ENCODE measurements around the gene EHMT1.
A peak's percentile ranks its signal among the peaks of the same experiment; 100 is the strongest.
"Not testable (repeated sequence)": the region's sequence is repeated elsewhere in the genome, so short reads cannot be mapped to it uniquely, and the experiment has no call there.

EHMT1 gene

DNA sequence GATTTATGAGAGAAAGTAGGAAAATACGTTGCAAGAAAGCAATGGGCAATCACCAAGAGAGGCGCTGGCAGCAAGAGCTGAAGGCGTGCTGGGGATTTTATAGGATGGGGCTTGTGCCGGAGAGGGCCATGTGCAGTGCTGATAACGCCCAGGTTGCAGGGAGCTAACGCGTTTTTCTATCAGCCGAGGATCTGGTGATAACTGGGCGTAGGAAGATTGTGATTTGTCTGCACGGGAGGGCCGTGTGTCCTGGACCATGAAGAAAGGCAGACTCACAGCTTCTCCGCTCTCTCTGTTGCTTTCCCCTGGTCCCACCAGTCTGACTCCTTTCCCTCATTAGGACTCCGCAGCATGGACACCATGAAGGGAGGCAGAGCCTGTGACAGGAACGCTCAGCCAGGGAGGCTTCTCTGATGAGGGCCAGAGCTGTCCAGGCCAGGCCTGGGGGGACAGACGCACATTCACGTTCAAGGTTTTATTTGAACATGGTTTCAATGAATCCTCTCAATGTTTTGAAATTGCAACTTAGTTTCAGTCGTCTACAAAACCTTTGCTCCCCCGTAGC is 246.9 kb downstream of the EHMT1 start:
- DNase-seq (ENCODE audit: low read depth in 2 of 2) = no peak

DNA sequence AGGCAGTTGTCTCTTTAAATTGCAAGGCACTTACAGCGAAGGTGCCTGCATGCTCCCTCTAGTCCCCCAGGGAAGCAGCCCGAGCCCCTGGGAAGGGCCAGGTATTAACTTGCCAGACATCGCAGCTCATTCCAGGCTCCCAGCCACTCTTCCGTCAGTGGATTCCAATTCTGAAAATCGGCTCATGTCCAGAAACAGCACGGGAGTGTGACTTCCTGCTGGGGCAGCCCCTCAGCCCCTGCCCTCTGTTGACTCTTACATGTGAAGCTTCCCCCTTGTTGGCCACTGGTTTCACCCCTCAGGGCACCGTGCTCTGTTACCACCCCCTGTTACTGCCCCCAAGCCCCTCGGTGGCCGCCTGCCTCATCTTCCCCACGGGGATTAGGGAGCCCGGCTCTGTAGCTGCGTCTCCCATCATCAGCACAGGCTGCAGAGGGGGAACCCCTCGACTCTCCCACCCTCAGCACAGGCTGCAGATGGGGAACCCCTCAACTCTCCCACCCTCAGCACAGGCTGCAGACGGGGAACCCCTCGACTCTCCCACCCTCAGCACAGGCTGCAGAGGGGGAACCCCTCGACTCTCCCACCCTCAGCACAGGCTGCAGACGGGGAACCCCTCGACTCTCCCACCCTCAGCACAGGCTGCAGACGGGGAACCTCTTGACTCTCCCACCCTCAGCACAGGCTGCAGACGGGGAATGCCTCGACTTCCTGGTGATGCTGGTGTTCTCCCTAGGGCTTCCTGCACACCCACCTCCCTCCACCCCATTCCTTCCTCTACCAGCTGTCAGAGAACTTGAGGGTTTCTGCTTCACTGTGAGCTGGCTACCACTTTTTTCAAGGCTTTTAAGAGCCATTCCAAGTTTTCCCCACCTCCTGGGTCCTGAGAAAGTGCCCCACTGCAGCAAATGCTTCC is 247.7 kb downstream of the EHMT1 start:
- no peak for DNase-seq (ENCODE audit: low read depth in 2 of 2)

DNA sequence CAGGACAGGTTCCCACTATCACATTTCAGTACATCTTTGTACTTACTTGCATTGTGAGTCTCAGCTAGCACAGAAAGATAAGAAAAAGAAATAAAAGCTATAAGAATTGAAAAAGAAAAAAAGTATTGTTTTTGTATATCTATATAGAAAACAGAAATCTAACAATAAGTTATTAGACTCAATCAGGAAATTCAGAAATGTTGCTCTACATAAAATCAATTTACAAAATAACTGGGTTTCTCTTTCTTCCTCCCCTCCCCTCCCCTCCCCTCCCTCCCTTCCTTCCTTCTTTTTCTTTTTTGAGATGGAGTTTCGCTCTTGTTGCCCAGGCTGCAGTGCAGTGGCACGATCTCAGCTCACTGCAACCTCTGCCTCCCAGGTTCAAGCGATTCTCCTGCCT is 251.6 kb downstream of the EHMT1 start:
- no peak for DNase-seq (ENCODE audit: low read depth in 2 of 2)

DNA sequence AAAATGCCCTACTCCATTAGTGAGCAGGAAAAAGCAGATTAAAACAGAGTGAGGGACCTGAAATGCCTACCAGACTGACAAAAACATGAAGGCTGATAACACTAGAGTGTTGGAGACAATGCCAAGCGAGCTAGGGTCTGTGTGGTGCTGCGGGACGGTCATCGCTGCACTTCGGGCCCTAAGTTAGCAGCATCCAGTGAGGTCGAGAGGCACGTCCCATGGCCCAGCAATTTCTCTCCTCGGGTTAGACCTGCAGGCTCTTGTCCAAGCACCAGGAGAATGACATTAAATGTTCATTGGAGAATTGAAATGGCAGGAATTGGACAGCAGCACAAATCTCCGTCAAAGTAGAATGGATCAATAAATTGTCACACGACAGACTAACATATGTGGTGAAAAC is 253.5 kb downstream of the EHMT1 start:
- DNase-seq (ENCODE audit: low read depth in 2 of 2) = no peak

DNA sequence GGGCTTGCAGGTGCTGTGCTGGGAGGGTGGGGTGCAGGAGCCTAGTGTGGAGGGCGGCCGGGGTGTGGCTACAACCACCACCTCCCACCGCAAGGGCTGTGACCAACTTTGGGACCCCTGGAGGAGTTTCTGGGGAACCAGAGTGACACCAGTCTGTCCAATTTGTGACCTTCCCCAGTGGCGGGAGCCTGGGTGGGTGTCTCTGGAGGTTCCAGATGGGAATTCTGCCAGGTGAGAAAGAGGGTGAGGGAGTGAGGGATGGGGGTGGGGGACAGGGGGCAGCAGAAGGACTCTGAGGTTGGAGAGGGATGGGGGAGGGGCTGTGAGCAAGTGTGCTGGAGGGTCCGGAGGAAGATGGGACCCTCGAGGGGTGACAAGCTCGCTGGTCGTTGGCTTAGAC is 254.6 kb downstream of the EHMT1 start:
- no peak for DNase-seq (ENCODE audit: low read depth in 2 of 2)

DNA sequence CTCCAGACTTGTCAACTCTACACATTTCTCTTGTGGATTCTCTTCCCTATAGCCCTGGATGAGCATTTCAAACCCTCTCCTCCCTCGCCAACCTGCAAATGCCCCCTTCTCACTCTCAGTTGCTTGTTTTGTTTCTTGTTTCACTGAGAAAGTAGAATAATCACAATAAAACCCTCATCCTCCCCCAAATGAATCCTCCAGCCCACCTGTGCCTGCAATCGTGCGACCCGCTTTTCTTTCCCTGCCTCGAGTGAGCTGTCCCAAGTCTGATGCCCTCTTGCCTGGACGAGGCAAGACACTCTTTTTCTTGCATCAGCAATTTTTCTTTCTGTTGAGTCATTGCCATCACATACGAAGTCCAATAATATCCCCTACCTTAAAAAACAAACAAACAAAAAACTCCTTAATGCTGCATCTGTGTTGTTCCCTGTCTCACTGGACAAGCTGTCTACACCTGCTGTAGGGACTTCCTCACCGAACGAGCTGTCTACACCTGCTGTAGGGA is 255.1 kb downstream of the EHMT1 start:
- no peak for DNase-seq (ENCODE audit: low read depth in 2 of 2)

DNA sequence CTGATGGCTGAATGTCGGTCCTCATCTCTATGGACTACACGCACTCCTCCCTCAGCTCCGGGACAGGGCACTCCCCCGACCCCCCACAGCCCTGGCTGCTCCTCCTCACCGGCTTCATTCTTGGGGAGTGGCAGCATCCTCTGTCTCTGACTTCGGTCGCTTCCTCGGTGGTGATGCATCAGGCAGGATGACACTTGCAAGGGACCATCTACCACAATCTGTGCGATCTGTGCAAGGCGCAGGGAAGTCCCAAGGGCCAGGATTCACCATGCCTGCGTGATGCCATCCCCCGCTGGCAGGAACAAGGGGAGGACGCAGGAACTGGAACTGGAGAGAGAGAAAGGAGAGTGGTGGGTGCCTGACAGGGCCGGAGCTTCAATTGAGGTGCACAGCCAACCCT is 256.5 kb downstream of the EHMT1 start:
- no peak for DNase-seq (ENCODE audit: low read depth in 2 of 2)

DNA sequence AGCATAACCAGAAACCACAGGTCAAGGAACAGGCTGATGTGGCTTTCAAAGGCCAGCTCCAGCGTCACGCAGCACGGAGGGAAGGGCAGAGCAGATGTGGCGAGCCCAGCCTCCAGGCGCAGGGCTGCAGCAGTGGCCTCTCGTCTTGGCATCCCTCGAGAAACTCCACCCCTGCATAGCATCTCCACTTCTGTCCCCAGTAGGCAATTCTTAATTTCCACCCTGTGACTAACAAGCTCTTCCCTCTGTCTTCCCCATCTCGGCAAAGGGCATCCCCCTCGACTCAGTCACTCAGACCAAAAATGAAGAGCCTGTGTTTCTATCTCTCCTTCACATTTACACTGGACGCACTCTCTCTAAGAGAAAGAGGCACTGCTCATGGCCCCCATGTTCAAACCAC is 257.0 kb downstream of the EHMT1 start:
- no peak for DNase-seq (ENCODE audit: low read depth in 2 of 2)

DNA sequence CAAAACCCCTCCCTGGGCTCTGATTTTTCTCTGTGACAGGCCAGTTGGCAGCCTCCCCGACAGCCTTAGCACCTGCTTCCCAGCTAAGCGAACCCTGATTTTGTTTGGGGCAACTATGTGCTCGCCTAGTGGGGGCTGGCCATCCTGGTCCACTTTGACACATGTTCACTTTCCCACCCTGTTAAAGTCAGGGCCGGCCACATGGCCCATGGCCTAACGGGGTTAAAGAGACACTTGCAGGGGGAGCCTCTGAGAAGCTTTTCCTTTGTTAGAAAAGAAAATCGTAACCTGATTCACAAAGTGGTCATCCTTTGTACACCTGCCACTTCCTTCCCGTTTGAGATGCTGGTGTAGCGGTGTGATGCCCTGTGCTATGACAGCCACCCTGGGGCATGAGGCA is 257.5 kb downstream of the EHMT1 start:
- DNase-seq (ENCODE audit: low read depth in 2 of 2) = no peak

DNA sequence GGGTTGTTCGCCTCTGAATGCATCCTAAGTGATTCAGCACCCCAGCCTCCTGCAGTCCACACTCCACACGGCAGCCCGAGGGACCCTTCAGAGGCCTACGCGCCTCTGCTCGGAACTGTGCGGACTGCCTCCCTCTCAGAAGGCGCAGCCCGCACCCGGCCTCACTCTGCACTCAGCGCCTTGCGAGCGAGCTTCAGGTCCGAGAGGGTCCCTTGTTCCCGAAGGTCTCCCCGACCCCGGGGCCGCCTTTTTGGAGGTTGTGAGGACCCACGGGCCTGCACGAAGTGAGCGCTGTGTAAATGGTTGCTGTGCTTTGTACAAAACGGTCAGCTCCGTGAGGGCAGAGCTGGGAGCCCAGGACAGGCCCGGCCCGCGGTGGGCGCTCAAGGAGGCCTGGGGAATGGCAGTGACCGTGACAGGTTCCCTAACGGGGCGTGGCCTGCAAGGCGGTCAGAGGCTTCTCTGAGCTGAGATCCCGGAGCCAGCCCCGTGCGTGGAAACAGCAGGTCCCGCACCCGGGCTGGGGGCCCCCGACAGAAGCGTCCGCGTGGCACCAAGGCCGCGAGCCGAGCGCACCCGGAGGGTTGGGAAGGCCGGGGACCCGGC is 258.1 kb downstream of the EHMT1 start:
- no peak for DNase-seq (ENCODE audit: low read depth in 2 of 2)

DNA sequence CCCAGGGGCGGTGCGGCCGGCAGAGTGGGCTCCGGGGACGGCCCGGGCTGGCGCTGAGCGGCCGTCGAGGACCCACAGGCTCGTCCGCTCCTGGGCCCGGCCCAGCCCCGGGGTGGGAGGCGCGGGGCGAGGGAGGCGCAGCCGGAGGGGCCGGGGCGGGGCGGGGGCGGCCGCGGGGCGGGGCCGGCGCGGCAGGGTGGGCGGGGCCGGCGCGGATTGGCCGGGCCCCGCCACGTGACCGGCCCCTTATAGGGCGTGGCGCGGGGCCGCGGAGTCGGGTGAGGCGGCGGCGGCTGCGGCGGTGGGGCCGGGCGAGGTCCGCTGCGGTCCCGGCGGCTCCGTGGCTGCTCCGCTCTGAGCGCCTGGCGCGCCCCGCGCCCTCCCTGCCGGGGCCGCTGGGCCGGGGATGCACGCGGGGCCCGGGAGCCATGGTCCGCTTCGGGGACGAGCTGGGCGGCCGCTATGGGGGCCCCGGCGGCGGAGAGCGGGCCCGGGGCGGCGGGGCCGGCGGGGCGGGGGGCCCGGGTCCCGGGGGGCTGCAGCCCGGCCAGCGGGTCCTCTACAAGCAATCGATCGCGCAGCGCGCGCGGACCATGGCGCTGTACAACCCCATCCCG is 258.8 kb downstream of the EHMT1 start, which contains the start of gene CACNA1B:
CACNA1B (plus strand) TSS at position 277 of the 617 bp plus-strand sequence; CDS start at position 429, 152 bp downstream.
- DNase-seq (ENCODE audit: low read depth in 2 of 2) = not testable (repeated sequence)

DNA sequence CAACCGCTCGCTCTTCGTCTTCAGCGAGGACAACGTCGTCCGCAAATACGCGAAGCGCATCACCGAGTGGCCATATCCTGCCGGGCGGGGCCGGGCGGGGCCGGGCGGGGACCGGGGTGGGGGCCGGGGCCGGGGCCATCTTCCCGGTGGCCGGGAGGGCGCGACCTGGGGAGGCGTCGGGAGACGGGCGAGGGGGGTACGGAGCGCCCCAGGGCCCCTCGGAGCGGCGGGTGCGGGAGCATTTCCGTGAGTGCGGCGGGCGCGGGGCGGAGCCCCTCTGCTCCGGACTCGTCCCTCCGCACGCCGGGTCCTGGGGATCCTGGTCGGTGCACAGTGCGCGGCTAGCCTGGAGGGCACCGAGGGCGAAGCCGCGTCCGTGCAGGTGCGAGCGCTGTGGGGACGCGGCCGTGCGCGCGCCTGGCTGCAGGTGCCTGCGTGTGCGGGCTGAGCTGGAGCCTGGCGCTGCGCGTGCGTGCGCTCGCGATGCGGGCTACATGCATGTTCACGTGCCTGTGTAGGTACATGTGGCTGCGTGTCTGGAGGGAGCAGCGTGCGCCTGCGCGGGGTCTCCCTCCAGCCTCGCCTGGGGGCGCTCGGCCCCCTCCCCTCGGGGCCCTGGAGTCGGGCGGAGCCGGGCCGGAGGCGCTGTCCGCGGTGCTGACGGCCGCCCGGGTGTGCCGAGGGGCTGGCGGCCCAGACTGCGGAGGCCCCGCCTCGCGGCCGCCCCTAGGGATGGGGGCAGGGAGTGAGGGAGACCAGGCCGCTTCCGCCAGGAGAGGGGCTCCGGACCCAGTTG is 259.5 kb downstream of the EHMT1 start:
- DNase-seq (ENCODE audit: low read depth in 2 of 2) = peak in 1 of 2 donors; percentile 19

DNA sequence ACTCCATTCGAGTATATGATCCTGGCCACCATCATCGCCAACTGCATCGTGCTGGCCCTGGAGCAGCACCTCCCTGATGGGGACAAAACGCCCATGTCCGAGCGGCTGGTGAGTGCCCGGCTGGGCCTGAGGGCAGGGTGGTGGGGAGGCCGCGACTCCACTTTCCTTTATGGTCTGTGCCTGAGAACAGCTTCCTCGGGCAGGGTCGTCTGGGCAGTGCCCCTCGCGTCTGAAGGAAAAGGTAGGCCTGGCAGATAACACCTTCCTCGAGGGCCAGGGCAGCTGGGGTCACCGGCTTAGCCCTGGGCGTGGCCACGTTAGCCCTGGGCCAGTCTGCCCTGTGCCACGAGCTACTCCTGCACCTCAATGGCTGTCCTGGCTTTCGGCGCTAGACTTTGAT is 260.2 kb downstream of the EHMT1 start:
- no peak for DNase-seq (ENCODE audit: low read depth in 2 of 2)

DNA sequence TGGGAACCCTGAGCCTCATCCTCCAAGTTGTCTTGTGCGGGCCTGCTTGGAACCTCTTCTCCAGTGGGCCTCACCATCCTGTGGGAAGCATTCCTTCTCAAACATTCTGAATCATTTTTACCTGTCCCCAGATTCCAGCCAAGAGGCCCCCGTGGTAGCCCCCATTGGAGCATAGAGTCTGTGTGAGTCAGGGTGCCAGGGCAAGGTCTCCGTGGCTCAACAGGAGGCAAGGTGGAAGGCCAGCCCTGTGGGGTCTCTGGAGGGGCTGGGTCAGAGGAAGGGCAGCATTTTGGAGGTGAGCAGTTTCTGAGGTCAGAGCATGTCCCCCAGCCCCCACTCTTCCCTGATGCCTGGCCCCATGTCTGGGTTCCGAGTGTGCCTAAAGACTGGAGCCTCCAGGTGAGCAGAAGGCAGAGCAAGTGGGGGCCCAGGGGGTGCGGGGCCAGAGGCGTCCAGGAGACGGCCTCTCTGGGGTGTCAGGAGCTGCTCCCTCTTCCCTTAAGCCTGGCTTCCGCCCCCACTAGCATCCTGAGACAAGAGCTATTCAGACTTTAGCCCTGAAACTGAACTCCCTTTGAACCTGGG is 260.9 kb downstream of the EHMT1 start:
- no peak for DNase-seq (ENCODE audit: low read depth in 2 of 2)

DNA sequence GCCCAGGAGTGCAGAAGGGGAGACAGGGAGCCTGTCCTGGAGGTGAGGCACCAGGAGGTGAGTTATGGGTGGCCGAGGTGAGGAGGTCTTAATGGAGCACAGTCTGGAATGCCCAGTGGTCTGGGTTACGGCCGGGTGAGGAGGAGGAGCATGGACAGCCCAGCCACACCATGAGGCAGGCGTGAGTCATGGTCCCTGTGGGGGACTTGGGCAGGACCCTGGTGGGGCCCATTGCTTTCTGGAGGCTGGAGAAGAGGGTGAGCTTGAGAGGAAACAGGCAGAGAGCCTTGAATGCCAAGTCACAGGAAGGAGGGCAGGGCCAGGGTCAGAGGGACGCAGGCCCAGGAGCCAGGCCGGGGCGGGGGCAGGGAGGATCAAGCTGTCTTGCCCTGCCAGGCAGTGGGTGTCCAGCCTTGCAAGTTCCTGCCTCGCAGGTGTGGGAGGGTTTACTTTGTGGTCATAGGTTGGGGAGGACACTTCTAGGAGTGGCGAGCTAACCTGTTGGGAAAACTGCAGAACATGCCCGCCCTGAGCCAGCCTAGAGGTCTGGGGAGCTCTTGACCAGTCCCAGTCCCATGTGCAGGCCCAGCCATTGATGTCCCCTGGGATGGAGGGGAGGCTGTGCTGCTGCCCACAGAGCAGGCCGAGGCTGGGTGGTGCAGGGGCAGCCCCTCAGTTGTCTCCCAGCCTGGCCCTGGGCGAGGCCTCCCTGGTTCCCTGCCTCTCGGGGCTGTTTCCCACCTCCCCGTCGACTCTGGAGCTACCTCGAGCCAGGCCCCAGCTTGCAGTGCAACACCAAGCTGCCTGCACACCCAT is 261.6 kb downstream of the EHMT1 start:
- DNase-seq (ENCODE audit: low read depth in 2 of 2) = no peak

DNA sequence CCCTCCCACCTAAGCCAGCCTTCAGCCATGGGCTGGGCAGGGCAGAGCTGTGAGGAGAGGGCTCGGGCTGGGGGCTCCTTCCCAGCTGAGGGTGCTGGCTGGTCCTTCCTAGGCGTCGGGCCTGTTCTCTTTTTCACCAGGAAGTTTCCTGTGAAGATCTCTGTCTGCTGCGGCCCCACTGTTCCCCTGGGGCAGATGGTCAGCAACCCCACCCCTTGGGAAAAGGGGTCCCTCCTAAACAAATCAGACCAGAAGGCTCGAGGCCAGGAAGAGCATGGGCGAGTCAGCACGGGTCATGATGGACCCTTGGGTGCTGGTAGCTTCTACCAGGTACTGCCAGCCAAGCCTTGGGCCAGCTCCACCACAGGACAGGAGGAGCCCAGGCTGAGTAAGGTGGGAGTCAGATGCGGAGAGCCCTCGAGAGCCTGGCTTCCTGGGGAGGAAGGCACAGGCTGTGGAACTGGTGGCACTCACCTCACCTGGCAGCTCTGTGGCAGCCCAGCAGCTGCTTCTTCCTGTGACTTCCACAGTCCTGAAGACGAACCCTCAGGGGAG is 262.2 kb downstream of the EHMT1 start:
- no peak for DNase-seq (ENCODE audit: low read depth in 2 of 2)

DNA sequence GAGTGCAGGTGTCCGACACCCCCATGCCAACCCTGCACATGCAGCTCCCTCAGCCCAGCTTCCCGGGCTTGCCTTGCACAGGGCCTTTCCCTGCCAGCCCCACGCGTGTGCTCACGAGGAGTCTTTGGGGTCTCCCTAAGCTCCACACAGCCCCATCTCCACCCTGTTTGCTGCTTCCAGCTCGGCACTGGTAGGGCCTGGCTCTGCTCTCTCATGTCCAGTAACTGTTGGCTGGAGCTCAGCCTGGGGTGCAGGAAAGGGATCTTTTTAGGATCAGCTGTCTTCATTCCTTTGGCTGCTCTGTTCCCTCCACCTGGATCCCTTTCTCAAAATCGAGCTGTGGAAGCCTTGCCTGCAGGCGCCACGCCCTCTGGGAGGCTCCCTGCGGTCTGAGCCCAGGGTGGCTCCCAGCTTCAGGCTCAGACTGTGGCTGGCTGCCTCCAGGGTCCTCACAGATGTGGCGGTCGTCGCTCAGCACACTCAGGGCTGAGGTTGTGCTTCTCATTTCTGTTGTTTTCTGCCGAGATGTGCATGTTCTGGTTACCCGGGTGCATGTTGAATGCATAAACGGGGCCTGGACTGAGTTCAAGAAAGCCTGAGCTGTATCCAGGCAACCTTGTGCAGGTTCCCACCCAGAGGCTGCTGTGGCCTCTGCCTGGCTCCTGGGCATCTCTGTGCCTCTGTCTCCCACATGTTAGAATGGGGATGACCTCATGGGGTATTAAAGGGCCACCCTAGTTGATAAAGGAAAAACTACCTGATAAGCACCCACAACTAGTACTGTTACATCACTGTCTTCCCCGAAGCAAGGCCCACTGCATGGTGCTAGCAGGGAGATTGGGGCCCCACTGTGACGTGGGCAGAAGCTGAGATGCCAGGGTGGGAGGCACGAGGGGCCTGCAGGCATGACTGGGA is 263.0 kb downstream of the EHMT1 start:
- no peak for DNase-seq (ENCODE audit: low read depth in 2 of 2)

DNA sequence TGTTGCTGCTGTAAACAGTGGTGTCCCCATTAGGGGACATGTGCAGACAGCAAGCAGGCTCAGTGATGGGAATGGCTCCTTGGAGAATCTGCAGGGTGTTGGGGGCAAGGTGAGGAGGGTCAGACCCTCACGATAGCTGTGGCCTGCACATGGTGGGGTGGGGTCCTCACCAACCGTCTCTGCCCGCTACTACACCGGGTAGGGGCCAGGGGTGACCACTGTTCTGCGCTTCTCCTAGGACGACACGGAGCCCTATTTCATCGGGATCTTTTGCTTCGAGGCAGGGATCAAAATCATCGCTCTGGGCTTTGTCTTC is 263.7 kb downstream of the EHMT1 start:
- DNase-seq (ENCODE audit: low read depth in 2 of 2) = no peak

DNA sequence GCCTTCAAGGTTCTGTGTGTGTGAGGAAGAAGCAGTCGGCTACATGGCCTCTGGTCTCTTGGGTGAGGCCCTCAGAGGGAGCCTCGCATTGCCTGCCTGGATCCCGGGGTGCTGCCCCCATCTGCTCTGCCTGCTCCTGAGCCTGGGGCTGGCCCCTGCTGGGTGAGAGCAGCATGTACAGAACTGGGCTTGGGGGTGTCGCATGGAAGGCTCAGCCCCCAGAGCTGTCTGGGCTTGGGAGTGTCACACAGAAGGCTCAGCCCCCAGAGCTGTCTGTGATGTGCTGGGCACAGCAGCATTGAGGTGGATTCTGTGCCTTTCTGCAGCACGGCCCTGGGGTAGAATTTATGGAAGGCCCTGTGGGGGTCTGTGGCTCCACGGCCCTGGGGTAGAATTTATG is 265.2 kb downstream of the EHMT1 start:
- not testable (repeated sequence) for DNase-seq (ENCODE audit: low read depth in 2 of 2)

Data from stimulated activated CD4-positive, alpha-beta T cell treated with anti-CD3 and anti-CD28 coated beads, Interleukin-1b, Interleukin-23, amount 100 ng/mL, for 4 hours (primary cell).